GM12892 (cell line): ENCODE results near the gene NAA38.

ENCODE experiments used
- POLR2A ChIP-seq: IDR thresholded peaks from 2 replicates; pipeline ENCODE4 v1.6.1; 2011; ENCODE audit warnings: low read depth, low read length, control low read depth
- POLR2AphosphoS5 ChIP-seq: IDR thresholded peaks from 2 replicates; pipeline ENCODE4 v1.6.1; 2011; ENCODE audit warnings: low read depth, low read length, control low read depth
- TAF1 ChIP-seq: IDR thresholded peaks from 2 replicates; pipeline ENCODE4 v1.6.1; 2011; ENCODE audit warnings: low read depth, mild to moderate bottlenecking, control low read depth, low read length, borderline replicate concordance

DNA sequence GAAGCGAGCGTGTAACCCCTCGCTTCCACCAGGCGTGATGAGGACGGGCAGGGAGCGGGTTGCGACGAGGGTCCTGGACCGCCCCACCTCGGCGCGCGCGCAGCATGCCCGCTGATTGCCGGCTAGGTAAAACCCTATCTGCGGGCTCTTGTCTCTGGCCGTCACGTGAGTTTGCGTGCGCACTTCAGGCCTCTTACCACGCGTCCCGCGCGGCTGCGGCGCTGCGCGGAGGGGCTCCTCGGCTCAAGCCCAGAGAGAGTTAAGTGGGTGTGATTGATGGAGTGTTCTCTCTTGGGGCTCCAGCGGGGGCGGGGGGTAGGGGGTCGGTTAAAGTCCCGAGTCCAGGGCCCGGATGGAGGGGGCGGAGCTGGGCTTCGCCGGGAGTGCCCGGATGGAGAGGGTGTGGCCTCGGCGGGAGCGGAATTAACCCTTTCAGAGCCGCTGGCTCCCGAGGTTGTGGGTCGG is 15.4 kb downstream of the NAA38 start:
- TF ChIP-seq POLR2A (peak; percentile 15; the same call in 1 of the 2 replicates), TAF1 (no peak), POLR2AphosphoS5 (0 out of 2 replicates have a peak, but pooled peaks have one; percentile 5)
